OCI-LY1 (cell line): ENCODE data around the gene LNPK.
"Not testable (repeated sequence)": the region's sequence is repeated elsewhere in the genome, so short reads cannot be mapped to it uniquely, and the experiment has no call there.

Experiments
- EZH2 ChIP-seq: fragments of 200-600 bp; sonication (generic), shearing (Covaris generic); IDR thresholded peaks from 2 replicates; pipeline ENCODE4 v1.8.0; 2017; ENCODE audit warnings: borderline replicate concordance, mixed run types, mild to moderate bottlenecking, antibody characterized with exemption, low read length, moderate library complexity, mixed read lengths
- TF ChIP-seq, protein P1 (sequence below): fragments of 200-600 bp; sonication (generic), shearing (Covaris generic); IDR thresholded peaks from 2 replicates; pipeline ENCODE4 v1.5.1; 2017; ENCODE audit warnings: mild to moderate bottlenecking, antibody characterized with exemption, low read length, moderate library complexity, mixed read lengths

DNA sequence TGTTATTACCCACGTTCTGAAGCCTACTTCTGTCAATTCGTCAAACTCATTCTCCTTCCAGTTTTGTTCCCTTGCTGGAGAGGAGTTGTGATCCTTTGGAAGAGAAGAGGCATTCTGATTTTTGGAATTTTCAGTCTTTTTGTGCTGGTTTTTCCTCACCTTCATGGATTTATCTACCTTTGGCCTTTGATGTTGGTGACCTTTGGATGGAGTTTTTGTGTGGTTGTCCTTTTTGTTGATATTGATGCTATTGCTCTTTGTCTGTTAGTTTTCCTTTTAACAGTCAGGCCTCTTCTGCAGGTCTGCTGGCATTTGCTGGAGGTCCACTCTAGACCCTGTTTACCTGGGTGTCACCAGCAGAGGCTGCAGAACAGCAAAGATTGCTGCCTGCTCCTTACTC is 88.8 kb downstream of the LNPK start:
- TF ChIP-seq, protein P1, sequence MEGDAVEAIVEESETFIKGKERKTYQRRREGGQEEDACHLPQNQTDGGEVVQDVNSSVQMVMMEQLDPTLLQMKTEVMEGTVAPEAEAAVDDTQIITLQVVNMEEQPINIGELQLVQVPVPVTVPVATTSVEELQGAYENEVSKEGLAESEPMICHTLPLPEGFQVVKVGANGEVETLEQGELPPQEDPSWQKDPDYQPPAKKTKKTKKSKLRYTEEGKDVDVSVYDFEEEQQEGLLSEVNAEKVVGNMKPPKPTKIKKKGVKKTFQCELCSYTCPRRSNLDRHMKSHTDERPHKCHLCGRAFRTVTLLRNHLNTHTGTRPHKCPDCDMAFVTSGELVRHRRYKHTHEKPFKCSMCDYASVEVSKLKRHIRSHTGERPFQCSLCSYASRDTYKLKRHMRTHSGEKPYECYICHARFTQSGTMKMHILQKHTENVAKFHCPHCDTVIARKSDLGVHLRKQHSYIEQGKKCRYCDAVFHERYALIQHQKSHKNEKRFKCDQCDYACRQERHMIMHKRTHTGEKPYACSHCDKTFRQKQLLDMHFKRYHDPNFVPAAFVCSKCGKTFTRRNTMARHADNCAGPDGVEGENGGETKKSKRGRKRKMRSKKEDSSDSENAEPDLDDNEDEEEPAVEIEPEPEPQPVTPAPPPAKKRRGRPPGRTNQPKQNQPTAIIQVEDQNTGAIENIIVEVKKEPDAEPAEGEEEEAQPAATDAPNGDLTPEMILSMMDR = not testable (repeated sequence)
- not testable (repeated sequence) for TF ChIP-seq EZH2
